HFF-Myc (cell line): ENCODE measurements around the gene AP2A2.

Source experiments
- DNase-seq: peaks from one replicate; pipeline ENCODE4 v3.0.0-alpha.2; 2011; ENCODE audit warnings: low read depth; ENCODE audit errors: extremely low read depth
- H3K4me3 ChIP-seq: replicated peaks from 2 replicates; pipeline ENCODE4 v1.5.1; 2011; ENCODE audit warnings: low read depth, mild to moderate bottlenecking, control low read depth, low read length
- TF ChIP-seq, protein P1 (sequence below): IDR thresholded peaks from 2 replicates; pipeline ENCODE4 v1.5.1; 2012; ENCODE audit warnings: mild to moderate bottlenecking, low read depth, low read length, control low read depth; ENCODE audit errors: missing control alignments

Gene AP2A2

DNA sequence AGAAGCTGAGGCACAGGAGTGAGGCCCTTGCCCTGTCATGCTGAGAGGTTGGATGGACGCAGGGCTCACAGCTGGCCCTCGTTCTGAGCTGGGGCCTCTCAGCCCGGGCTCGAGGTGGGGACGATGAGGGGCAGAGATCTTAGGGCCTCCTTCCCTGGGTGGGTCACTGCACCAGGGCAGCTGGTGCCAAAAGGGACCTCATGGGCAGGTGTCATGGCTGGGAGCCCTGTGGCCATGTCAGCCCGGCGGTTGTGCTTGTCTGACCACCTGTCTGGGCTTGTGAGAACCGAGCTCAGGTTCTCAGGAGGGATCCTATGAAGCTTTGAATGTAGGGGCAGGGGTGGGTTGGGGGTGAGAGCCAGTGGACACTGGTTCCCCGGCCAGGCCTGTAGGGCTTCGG, 112.7 kb downstream of the AP2A2 start:
- no peak for DNase-seq
- TF ChIP-seq, protein P1, sequence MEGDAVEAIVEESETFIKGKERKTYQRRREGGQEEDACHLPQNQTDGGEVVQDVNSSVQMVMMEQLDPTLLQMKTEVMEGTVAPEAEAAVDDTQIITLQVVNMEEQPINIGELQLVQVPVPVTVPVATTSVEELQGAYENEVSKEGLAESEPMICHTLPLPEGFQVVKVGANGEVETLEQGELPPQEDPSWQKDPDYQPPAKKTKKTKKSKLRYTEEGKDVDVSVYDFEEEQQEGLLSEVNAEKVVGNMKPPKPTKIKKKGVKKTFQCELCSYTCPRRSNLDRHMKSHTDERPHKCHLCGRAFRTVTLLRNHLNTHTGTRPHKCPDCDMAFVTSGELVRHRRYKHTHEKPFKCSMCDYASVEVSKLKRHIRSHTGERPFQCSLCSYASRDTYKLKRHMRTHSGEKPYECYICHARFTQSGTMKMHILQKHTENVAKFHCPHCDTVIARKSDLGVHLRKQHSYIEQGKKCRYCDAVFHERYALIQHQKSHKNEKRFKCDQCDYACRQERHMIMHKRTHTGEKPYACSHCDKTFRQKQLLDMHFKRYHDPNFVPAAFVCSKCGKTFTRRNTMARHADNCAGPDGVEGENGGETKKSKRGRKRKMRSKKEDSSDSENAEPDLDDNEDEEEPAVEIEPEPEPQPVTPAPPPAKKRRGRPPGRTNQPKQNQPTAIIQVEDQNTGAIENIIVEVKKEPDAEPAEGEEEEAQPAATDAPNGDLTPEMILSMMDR: no peak
- no peak overlapping the region for H3K4me3 ChIP-seq

DNA sequence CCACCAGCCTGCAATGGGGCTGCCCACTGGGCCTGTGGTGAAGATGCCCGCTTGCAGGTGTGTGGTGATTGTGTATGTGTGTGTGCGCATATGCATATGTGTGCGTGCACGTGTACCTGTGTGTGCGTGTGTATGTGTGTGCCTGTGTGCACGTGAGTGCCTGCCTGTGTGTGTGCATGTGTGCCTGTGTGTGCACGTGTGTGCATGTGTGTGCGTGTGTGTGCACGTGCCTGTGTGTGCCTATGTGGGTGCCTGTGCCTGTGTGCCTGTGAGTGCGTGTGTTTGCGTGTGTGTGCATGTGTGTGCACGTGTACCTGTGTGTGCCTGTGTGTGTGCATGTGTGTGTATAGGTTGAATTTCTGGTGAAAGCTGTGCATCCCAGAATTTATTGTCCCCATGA, 113.3 kb downstream of the AP2A2 start:
- TF ChIP-seq, protein P1: no peak
- no peak for DNase-seq
- no peak overlapping the region for H3K4me3 ChIP-seq

DNA sequence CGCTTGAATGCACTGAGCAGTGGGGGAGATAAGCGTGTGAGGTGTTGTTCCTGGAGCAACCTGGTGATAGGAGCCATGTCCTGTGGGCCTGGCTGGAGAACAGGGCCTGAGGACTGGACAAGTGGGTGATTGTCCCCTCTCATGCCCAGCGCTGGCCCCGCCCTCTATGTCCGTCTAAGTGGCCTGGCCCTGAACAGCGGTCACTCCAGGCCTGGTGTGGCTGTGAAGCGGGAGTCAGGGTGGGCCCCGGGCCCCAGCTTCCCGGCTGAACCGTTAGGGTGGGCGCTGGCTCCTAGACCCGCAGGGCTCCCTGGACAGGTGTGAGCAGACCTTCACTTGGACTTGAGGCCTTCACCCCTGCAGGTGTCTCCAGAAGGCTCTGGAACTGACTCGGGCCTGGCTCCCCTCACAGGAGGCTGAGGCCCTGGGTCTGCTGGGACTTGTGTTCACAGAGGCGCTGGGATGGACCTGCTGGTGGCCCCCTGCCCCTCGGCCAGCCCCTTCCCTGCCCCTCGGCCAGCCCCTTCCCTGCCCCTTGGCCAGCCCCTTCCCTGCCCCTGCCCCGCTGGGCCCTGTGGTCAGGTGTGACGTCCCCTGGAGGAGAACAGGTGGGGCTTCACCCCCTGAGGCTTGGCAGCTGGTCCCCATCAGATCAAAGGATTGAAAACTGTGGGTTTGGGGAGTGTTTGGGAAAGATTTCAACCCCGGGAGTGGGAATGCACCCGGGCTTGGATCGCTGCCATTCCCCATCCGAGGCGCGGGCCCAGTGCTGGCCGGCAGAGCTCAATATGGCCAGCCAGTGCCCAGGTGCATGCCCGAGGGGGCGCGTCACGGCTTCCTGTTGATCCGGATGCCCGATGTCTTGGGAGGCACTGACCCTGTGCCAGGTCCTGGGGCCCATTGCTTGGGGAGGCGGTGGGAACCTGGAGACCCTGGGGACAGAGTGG, 114.1 kb downstream of the AP2A2 start:
- no peak overlapping the region for H3K4me3 ChIP-seq
- TF ChIP-seq, protein P1: no peak
- no peak for DNase-seq

DNA sequence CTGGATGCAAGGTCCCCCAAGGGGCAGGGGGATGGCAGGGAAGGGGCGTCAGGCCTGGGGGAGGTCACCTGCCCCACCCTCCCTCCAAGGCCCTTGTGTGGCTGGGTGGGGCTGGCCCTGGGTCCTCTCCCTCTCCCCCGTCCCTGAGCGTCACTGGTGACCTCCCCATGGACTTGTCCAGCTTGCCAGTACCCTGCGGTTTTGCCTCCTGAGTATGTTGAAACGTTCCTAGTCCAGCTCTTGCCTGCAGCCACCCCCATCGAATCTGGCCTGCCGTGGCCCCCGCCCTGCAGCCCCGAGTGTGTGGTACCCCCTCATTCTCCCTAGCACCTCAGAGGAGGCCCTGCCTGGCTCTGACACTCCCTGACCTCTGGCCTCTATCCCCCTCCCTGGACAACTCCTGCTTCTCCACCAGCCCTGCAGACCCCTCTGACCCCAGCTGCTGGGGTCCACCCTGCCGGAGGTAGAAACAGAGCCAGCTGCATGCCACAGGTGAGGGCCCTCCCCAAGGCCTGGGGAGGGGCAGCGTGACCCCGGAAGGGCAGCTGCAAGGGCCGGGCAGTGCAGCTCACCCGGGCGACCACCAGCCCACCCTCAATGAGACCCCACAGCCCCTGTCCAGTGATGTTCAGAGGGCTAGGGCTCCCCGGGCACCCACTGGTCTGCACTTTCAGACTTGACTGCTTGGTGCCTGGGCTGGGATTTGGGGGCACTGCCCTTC, 114.9 kb downstream of the AP2A2 start:
- TF ChIP-seq, protein P1: no peak
- no peak for DNase-seq
- no peak overlapping the region for H3K4me3 ChIP-seq

DNA sequence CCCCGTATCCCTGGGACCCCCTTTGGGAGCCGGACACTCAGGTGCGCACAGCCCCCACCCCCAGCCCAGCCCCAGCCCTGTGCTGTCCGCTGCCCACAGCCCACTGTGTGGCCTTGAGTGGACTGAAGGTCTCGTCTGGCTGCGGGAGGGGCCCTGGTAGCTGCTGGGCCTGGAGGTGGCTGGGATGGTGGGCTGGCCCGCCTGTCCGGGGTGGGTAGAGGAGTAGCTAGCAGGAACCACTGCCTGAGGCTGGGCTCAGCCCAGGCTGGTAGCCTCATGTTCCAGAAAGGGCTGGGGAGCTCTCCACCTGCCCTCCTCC, 115.4 kb downstream of the AP2A2 start:
- no peak for DNase-seq
- TF ChIP-seq, protein P1: no peak
- H3K4me3 ChIP-seq: no peak overlapping the region

DNA sequence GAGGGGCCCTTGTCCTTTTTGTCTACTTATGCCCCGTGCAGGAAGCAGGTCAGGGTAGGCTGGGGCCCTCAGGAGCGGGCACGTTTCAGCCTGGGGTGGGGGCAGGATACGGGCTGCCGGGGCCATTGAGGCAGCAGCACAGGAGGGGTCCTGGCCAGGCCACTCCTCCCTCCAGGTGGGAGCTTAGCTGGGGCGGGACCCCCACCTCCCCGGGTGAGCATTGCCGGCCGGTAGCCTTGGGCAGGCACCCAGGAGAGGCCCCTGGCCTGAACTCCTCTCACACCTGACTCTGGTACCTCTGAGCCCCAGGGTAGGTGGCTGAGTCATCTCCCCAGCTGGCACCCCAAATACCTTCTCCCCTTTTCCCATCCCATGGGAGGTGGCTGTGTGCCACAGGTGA, 115.8 kb downstream of the AP2A2 start:
- TF ChIP-seq, protein P1: no peak
- no peak overlapping the region for H3K4me3 ChIP-seq
- no peak for DNase-seq
